ENCODE data around the gene OTOS.

The OTOS gene

GRCh38 chr2:240151477-240152031 lies 11.1 kb upstream of the OTOS start:
- no peak for DNase-seq (ENCODE audit: low read depth)

DNA sequence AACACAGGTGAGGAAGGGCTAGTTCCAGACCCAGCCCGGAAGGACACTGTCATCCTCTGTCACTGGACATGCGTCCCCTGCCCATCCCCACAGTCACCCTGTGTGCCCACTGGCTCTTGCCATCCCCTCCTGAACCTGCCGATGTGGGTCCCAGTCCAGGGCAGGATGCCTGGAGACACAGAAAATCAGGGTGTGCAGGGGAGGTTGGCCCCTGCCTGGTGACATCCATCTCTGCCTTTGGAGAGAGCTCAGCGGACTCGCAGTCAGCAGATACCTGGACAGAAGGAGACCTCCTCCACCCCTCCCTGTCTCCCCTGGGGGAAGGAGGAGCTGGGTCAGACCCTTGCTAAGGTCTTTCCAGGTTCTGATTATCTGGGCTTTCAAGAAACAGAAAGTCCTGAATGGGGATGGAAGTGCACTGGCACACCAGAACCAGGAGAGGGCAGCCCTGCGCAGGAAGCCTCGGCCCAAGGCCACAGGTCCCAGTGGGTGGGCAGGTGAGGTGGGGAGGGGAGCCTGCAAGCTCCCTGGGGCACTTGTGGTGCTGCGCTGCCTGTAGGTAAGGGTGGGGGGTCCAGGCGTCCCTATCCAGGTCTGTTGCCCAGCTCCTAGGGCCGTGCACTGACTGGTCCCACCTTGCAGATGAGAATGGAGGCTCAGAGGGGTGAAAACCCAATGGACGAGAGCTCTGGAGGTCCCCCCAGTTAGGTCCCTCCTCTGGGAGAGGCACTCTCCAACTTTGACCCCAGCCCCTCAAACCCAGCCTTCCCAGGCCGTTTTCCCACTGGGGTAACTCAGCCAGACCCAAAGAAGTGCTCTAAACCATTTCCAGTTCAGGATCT lies 9.7 kb upstream of the OTOS start:
- DNase-seq (ENCODE audit: low read depth) = no peak

GRCh38 chr2:240147911-240148587 lies 7.6 kb upstream of the OTOS start:
- DNase-seq (ENCODE audit: low read depth) = no peak

GRCh38 chr2:240147382-240147781 lies 6.9 kb upstream of the OTOS start:
- DNase-seq (ENCODE audit: low read depth) = no peak

- no peak for DNase-seq (ENCODE audit: low read depth)
Observed at GRCh38 chr2:240146627-240147278, 6.3 kb upstream of the OTOS start.

GRCh38 chr2:240146141-240146561 lies 5.7 kb upstream of the OTOS start:
- DNase-seq (ENCODE audit: low read depth) = no peak

GRCh38 chr2:240145461-240145860 lies 5.0 kb upstream of the OTOS start:
- no peak for DNase-seq (ENCODE audit: low read depth)

DNA sequence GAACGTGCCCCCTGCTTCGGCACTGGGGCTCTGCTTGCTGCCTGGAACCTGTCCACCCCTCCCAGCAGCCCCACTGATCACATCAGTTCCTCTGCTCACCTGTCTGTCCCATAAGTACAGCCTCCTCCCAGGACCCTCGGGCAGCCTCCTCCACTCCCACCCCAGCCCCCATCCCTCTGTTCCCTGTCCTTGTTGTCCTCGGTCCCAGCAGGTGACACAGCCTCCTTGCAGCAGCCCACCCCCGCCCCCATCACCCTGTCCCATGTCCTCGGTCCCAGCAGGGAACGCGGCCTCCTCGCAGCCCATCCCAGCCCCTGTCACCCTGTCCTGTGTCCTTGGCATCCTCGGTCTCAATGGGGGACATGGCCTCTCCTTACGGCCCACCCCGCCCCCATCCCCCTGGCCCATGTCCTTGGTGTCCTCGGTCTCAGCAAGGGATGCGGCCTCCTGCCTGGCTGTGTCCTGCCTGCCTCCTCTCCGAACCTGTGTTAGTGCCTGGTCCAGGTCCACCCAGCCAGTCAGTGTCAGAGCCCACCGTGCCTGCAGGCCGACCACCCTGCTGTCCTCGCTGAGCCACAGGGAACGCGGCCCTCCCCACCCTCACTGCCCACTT lies 4.3 kb upstream of the OTOS start:
- no peak for DNase-seq (ENCODE audit: low read depth)

DNA sequence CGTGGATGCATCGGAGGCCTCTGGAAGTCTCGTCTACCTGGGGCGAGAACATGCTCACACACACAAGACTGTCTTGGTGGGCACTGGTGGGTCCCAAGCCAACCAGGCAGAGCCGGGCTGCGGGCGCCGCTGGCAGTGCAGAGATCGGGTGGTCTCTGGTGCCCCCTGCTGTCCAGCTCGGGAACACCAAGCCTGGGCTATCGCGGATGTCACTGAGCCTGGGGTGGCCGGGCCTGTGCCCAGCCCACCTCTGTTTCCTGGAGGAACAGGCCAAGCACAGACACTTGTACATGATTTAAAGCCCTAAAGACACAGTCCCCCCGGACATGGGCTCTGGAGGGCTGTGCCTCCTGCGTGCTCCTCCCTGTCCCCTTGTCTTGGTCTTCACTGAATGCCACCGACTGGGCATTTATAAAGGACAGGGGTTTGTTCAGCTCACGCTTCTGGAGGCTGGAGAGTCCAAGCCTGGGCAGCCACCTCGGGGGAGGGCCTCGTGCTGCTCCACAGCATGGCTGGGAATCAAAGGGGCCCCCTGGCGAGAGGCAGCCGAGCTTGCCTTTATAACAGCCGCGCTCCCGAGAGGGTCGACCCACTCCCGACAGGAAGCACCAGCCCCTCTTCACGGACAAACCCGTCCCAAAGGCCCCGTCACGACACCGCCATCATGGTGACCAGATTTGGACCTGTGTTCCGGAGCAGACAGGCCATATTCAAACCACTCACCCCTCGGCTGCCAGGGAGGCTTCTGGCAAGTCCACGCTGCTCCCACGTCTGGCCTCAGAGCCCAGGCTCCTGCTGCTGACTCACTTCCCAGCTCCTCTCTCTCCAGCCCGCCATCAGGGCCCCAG lies 3.6 kb upstream of the OTOS start:
- DNase-seq (ENCODE audit: low read depth) = no peak

DNA sequence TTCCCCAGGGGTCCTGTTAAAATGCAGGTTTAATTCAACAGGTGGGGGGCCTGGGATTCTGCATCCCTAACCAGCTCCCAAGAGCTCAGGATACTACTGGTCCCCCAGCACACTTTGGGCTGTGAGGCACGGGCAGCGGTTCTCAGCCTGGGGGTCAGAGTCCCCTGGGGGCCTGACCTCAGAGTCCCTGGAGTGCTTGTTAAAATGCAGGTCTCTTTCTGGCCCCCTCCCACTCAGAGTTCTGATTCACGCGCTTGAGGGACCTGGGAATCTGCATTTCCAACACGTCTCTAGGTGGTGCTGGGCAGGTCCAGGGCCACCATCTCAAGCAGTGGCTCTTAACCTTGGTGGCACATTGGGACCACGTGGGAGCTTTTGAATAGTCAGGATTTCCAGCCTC lies 2.8 kb upstream of the OTOS start:
- no peak for DNase-seq (ENCODE audit: low read depth)

DNA sequence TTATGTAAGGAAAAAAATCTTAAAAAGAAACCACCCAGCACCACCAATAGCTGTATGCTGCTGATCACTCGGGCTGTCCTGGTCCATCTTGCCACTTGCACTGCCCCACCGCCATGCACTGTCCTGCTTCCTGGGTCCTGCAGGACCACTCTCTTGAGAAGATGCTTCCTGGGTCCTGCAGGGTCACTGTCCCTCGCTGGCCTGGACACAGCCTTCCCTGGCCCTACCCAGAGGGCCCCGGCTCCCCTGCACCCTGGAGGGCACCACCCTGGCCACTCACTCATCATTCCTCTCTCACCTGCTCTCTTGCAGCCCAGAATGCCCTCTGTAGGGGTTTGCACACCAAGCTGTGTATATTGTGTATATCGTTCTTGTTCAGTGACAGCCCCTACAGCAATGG lies 2.4 kb upstream of the OTOS start:
- no peak for DNase-seq (ENCODE audit: low read depth)

DNA sequence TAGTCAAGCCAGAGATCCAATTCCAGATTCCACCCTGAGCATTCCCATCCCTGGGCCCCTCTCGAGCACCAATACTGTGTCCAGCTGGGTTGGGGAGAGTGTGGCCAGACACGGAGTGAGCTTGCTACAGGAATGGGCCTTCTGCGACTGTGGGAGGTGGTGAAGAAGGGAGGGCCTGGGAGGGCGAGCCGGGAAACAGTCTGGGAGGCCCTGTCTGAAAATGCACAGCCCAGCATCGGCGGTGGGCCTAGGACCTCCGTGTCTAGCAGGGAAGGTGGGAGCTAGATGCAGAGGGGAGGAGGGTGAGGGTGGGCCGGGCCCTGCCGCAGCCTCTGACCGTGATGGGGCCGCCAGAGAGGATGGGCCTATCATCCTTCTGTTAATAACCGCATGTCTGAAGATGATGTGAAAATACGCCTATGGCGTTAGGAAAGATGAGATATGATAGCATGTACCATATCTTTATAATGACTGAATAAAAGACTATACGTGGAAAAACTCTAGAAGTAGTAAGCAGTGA lies 1.9 kb upstream of the OTOS start:
- no peak for DNase-seq (ENCODE audit: low read depth)

- no peak for DNase-seq (ENCODE audit: low read depth)
Observed at GRCh38 chr2:240141736-240142135, 1.3 kb upstream of the OTOS start.

DNA sequence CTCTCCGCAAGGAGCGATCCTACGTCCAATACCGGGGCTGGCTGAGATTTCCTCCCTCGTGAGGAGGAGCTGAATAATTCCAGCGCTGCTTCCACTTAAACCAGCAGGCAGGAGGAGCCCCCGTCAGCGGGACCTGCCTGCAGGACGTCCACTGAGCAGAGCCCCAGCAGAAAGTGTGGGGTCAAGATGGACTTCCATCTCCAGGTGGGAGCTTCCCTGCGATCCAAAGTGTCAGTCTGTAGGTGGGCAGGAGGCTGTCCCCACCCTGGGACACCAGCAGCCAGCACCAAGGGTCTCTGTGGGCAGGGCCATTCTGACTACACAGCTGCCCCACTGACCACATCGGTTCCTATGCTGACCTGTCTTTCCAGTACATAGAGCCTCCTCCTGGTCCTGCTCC lies 462 bp upstream of the OTOS start:
- DNase-seq (ENCODE audit: low read depth) = no peak

DNA sequence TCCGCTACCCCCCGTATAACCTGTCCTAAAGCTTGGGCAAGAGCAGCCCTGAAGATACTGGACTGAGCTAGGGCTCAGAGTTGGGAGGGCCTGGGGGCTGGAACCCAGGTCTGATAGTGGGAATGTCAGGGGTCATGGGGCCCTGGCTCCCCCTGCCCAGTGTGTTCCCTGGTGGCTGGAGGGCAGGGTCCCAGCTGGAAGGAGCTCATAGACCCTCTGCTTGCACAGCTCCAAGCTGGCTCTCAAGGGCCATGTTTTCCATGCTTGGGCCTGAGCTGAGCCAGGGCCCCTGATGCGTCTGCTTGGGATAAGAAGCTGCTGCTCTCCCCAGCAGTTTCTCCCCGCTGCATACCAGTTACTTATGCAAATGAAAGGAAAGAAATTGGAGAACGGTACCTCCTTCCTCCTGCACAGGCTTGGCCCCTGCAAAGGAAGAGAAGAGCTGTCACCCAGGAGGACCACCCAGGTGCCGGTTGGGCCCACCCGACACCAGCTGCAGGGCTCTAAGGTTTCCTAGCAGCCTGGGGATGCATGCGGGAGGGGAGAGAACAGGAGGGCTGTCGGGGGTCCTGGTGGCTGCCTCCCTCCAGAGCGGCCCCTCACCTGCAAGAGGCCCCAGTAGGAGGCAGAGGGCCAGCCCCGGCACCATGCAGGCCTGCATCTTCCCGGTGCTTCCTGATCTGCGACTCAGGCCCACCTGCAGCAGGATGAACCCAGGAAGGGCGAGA lies 628 bp downstream of the OTOS start:
- no peak for DNase-seq (ENCODE audit: low read depth)

GRCh38 chr2:240139011-240139441 lies 1.4 kb downstream of the OTOS start:
- DNase-seq (ENCODE audit: low read depth) = no peak

DNA sequence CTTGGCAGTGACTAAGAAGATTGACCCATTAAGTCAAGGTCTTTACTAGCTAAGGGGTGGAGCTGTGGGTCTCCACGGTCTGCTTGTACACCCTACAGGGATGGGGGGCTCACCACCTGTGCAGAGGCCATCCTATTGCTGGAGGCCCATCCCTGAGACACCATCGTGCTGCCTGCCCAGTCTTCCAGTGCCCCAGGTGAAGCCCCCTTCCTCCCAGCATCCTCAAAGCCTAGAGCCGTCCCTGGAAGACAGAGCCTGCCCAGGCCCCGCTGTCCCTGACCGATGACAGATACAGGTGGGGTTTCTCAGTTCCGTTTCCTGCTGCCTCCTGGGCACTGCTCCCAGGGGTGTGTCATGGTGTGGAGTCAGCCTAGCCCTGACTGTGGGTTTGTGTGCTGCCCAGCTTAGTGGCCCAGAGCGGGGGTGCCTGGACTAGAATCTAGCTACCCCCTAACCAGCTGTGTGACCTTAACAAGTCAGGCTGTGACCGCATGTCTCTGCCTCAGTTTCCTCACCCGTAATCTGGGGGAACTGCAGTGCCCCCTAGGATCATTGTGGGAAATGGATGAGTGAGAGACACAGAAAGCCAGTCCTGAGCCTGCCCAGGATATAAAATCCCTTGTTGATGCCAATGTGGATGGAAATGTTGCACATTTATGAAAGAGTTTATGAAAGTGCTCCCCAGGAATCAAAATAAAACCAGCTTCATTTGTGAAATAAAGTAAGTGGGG lies 2.0 kb downstream of the OTOS start:
- DNase-seq (ENCODE audit: low read depth) = no peak

DNA sequence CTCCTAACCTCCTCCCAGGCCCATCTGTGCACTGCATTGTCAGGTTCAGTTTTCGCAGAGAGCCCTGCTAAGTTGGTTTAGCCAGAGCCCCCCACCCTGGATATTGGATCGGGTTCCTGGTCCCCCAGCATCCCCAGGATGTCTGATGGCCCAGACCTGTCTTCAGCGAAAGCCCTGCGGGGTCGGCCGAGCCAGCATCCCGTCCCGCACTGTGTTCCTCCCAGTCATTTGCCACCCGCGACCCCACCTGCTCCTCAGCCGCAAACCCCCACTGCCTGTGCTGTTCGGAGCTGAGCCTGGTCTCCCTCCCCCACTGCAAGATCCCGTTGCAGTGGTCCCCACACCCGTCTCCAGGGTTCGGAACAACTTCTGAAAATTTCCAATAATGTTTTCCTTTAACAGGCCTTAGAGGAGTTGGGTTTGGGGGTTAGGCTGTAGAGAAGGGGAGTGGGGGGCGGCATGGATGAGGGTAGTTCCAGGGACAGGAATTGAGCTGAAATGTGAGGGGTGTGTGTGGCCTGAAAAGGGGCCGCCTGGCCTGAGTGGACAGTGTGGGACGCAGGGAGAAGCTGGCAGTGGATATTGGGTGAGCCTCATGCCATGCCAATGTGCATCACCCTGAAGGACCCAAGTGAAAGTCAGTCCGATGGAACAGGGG lies 2.7 kb downstream of the OTOS start:
- no peak for DNase-seq (ENCODE audit: low read depth)

GRCh38 chr2:240136671-240137292 lies 3.7 kb downstream of the OTOS start:
- no peak for DNase-seq (ENCODE audit: low read depth)

Data from non-pigmented ciliary epithelial cell (primary cell).